Liver (tissue), 9 donors: ENCODE results near the gene GPATCH2L. TPM values are rescaled to one million over a fixed set of nuclear protein-coding genes. Genes with fewer than 3 reads are reported as not detected.

Experiments used
- DNase-seq: peaks from one replicate; pipeline ENCODE4 v3.0.0-alpha.2; 2017; ENCODE audit warnings: low spot score
- H3K27ac ChIP-seq, 2 donors: one replicate each; pipeline ENCODE4 v1.7.0; 2013; ENCODE audit warnings: inconsistent platforms in 2 of 2, low read length in 2 of 2, control low read depth in 1 of 2, low read depth in 1 of 2, mild to moderate bottlenecking in 1 of 2
- H3K27me3 ChIP-seq, 4 donors: one replicate each; pipeline versions ENCODE4 v1.6.1 to v1.7.0; 2013; ENCODE audit warnings: low read length in 3 of 4, inconsistent platforms in 1 of 4, mild to moderate bottlenecking in 1 of 4, moderate library complexity in 1 of 4; ENCODE audit not compliant: control insufficient read depth in 4 of 4, insufficient read depth in 4 of 4
- H3K36me3 ChIP-seq, 4 donors: one replicate each; pipeline versions ENCODE4 v1.6.1 to v1.7.0; 2013; ENCODE audit warnings: low read length in 3 of 4, mild to moderate bottlenecking in 3 of 4, low read depth in 1 of 4, moderate library complexity in 1 of 4; ENCODE audit not compliant: control insufficient read depth in 4 of 4, insufficient read depth in 3 of 4
- H3K4me1 ChIP-seq, 4 donors: one replicate each; pipeline versions ENCODE4 v1.6.1 to v1.7.0; 2013; ENCODE audit warnings: low read length in 3 of 4, mild to moderate bottlenecking in 3 of 4, moderate library complexity in 1 of 4; ENCODE audit not compliant: control insufficient read depth in 4 of 4, insufficient read depth in 4 of 4
- H3K4me3 ChIP-seq, 3 donors: one replicate each; pipeline versions ENCODE4 v1.6.1 to v1.7.0; 2013; ENCODE audit warnings: low read length in 3 of 3, control low read depth in 1 of 3, low read depth in 1 of 3, mild to moderate bottlenecking in 1 of 3
- H3K9ac ChIP-seq, 2 donors: one replicate each; pipeline ENCODE4 v1.7.0; 2013; ENCODE audit warnings: low read length in 2 of 2, mild to moderate bottlenecking in 2 of 2, moderate library complexity in 2 of 2, control low read depth in 1 of 2, low read depth in 1 of 2
- H3K9me3 ChIP-seq, 4 donors: one replicate each; pipeline versions ENCODE4 v1.6.1 to v1.7.0; 2013; ENCODE audit warnings: low read length in 3 of 4; ENCODE audit not compliant: control insufficient read depth in 4 of 4
- ATF3 ChIP-seq: IDR thresholded peaks from 2 replicates; pipeline ENCODE4 v1.6.1; 2016; ENCODE audit warnings: antibody characterized with exemption
- CTCF ChIP-seq: fragments of 150-350 bp; IDR thresholded peaks from 2 replicates; pipeline ENCODE4 v1.5.1; 2017; ENCODE audit warnings: improper control_type of control experiment, low read depth, low read length; ENCODE audit not compliant: missing input control
- EGR1 ChIP-seq, 2 donors: IDR thresholded peaks; 2 replicates each; pipeline ENCODE4 v1.6.1; 2016 to 2018; ENCODE audit warnings: antibody characterized with exemption in 2 of 2, low read depth in 2 of 2
- FOXA1 ChIP-seq: IDR thresholded peaks from 2 replicates; pipeline ENCODE4 v1.6.1; 2016; ENCODE audit warnings: antibody characterized with exemption
- FOXA2 ChIP-seq: IDR thresholded peaks from 2 replicates; pipeline ENCODE4 v1.6.1; 2016; ENCODE audit warnings: antibody characterized with exemption
- GABPA ChIP-seq, 2 donors: IDR thresholded peaks in 1 of 2; conservative IDR thresholded peaks in 1 of 2; 2 replicates each; pipeline ENCODE4 v1.6.1; 2016; ENCODE audit warnings: antibody characterized with exemption in 2 of 2, mild to moderate bottlenecking in 1 of 2, moderate library complexity in 1 of 2
- HNF4A ChIP-seq, 2 donors: conservative IDR thresholded peaks; 2 replicates each; pipeline ENCODE4 v1.6.1; 2016; ENCODE audit warnings: antibody characterized with exemption in 2 of 2, mild to moderate bottlenecking in 2 of 2
- HNF4G ChIP-seq: IDR thresholded peaks from 2 replicates; pipeline ENCODE4 v1.6.1; 2016; ENCODE audit warnings: antibody characterized with exemption
- JUND ChIP-seq, 2 donors: IDR thresholded peaks; 2 replicates each; pipeline ENCODE4 v1.6.1; 2016; ENCODE audit warnings: antibody characterized with exemption in 2 of 2
- MAX ChIP-seq: IDR thresholded peaks from 2 replicates; pipeline ENCODE4 v1.6.1; 2016; ENCODE audit warnings: antibody characterized with exemption
- NR2F2 ChIP-seq: IDR thresholded peaks from 2 replicates; pipeline ENCODE4 v1.6.1; 2016; ENCODE audit warnings: antibody characterized with exemption
- RAD21 ChIP-seq, 2 donors: IDR thresholded peaks; 2 replicates each; pipeline ENCODE4 v1.6.1; 2016; ENCODE audit warnings: antibody characterized with exemption in 2 of 2, mild to moderate bottlenecking in 2 of 2
- REST ChIP-seq: IDR thresholded peaks from 2 replicates; pipeline ENCODE4 v1.6.1; 2016; ENCODE audit warnings: antibody characterized with exemption, mild to moderate bottlenecking
- RXRA ChIP-seq, 2 donors: IDR thresholded peaks; 2 replicates each; pipeline ENCODE4 v1.6.1; 2017 to 2018; ENCODE audit warnings: antibody characterized with exemption in 2 of 2, mild to moderate bottlenecking in 1 of 2
- SP1 ChIP-seq: IDR thresholded peaks from 2 replicates; pipeline ENCODE4 v1.6.1; 2018; ENCODE audit warnings: antibody characterized with exemption, mild to moderate bottlenecking
- TAF1 ChIP-seq: conservative IDR thresholded peaks from 2 replicates; pipeline ENCODE4 v1.6.1; 2016; ENCODE audit warnings: antibody characterized with exemption, mild to moderate bottlenecking
- YY1 ChIP-seq: IDR thresholded peaks from 2 replicates; pipeline ENCODE4 v1.6.1; 2016; ENCODE audit warnings: antibody characterized with exemption, mild to moderate bottlenecking
- ZBTB33 ChIP-seq: IDR thresholded peaks from 2 replicates; pipeline ENCODE4 v1.6.1; 2016; ENCODE audit warnings: antibody characterized with exemption
- WGBS: extraction: QIAGEN DNeasy Blood & Tissue Kit; methylation state at CpG from one replicate; pipeline ENCODE4 v1.1.7; 2013; 5-methylcytosine and 5-hydroxymethylcytosine counted together
- polyA plus RNA-seq, 2 donors: library from polyadenylated mRNA; stranded (reverse) in 1 of 2; unstranded in 1 of 2; fragments of 200-250 nt in 1 of 2; fragments of >200 nt in 1 of 2; fragmentation: Nextera tagmentation in 1 of 2; extraction: Ambion mirVana in 1 of 2; gene quantifications; one replicate each; pipeline versions ENCODE4 v1.2.1 to v1.2.3, GENCODE V29; 2013 to 2015
- total RNA-seq, 2 donors: library from RNA; depleted of rRNA; stranded (reverse); fragments of >200 nt; gene quantifications; one replicate each; pipeline ENCODE4 v1.2.3, GENCODE V29; 2014
- donor health status: healthy.
- donor health status: healthy.
- donor health status: healthy.
- donor health status: healthy.
- donor health status: healthy.

The GPATCH2L gene
- total and polyA plus RNA-seq, 4 donors = 4.5 to 39.5 (median 15.8) TPM

- no peak overlapping the region for H3K9ac ChIP-seq
- H3K27me3 ChIP-seq = no peaks in the 10 kb centered on the region
- H3K4me3 ChIP-seq = no peak overlapping the region
- H3K27ac ChIP-seq = no peak overlapping the region
- H3K4me1 ChIP-seq = no peaks in the 10 kb centered on the region
- peaks cover 0 to 11% (median 2%) of the 10 kb centered on the region in 4 donors for H3K9me3 ChIP-seq
- H3K36me3 ChIP-seq = no peaks in the 10 kb centered on the region
- TF ChIP-seq CTCF (no peak), JUND (IDR thresholded peaks at IDR 0.05) (no peak), EGR1 (IDR thresholded peaks at IDR 0.05; ENCODE audit: low read depth in 2 of 2) (no peak), GABPA (IDR thresholded peaks at IDR 0.05 in 1 of 2, conservative IDR thresholded peaks at IDR 0.05 in 1 of 2) (no peak), TAF1 (no peak), RXRA (IDR thresholded peaks at IDR 0.05) (no peak), NR2F2 (no peak), MAX (no peak), SP1 (no peak)
- no peak for DNase-seq
- 80% methylated on average over 10 of the region's 10 CpGs for WGBS
Observed at GRCh38 chr14:76227450-76228050, 75.8 kb downstream of the GPATCH2L start.

- H3K9me3 ChIP-seq = peaks cover 0 to 11% (median 2%) of the 10 kb centered on the region in 4 donors
- H3K27me3 ChIP-seq = no peaks in the 10 kb centered on the region
- no peak overlapping the region for H3K27ac ChIP-seq
- no peaks in the 10 kb centered on the region for H3K36me3 ChIP-seq
- no peak overlapping the region for H3K4me3 ChIP-seq
- no peaks in the 10 kb centered on the region for H3K4me1 ChIP-seq
- no peak for DNase-seq
- no peak for TF ChIP-seq FOXA2
- TF ChIP-seq REST = no peak
- TF ChIP-seq MAX = no peak
- TF ChIP-seq YY1 = no peak
- TF ChIP-seq TAF1 = no peak
- no peak for TF ChIP-seq RAD21 (IDR thresholded peaks at IDR 0.05)
- no peak for TF ChIP-seq ZBTB33
- no peak for TF ChIP-seq NR2F2
- TF ChIP-seq FOXA1 = no peak
- TF ChIP-seq GABPA (IDR thresholded peaks at IDR 0.05 in 1 of 2, conservative IDR thresholded peaks at IDR 0.05 in 1 of 2) = no peak
- TF ChIP-seq SP1 = no peak
- no peak for TF ChIP-seq ATF3
- TF ChIP-seq CTCF = no peak
- TF ChIP-seq RXRA (IDR thresholded peaks at IDR 0.05) = no peak
- TF ChIP-seq HNF4A (conservative IDR thresholded peaks at IDR 0.05) = no peak
- TF ChIP-seq HNF4G = no peak
- TF ChIP-seq EGR1 (IDR thresholded peaks at IDR 0.05; ENCODE audit: low read depth in 2 of 2) = no peak
- no peak overlapping the region for H3K9ac ChIP-seq
- 81% methylated on average over 10 of the region's 10 CpGs for WGBS
Observed at GRCh38 chr14:76228138-76228537, 76.4 kb downstream of the GPATCH2L start.
